Progenitor cell of endocrine pancreas (in vitro differentiated cells): Measurements from ENCODE around the gene PRM1. TPM values are rescaled to one million over a fixed set of nuclear protein-coding genes. Genes with fewer than 3 reads are reported as not detected.

Experiments
- DNase-seq: peaks from one replicate; pipeline ENCODE4 v3.0.0; 2021; ENCODE audit warnings: low spot score; ENCODE audit not compliant: unreplicated experiment
- H3K27ac Mint-ChIP-seq: 2 replicates; pipeline ENCODE4 v1.8.0; 2021; ENCODE audit warnings: mild to moderate bottlenecking, moderate library complexity, mixed read lengths
- H3K27me3 Mint-ChIP-seq: 2 replicates; pipeline ENCODE4 v1.8.0; 2021; ENCODE audit warnings: mixed read lengths
- H3K36me3 Mint-ChIP-seq: 2 replicates; pipeline ENCODE4 v1.8.0; 2022; ENCODE audit warnings: mixed read lengths; ENCODE audit not compliant: insufficient read depth
- H3K4me1 Mint-ChIP-seq: 2 replicates; pipeline ENCODE4 v1.8.0; 2021; ENCODE audit warnings: low read depth, mixed read lengths
- H3K4me3 Mint-ChIP-seq: 2 replicates; pipeline ENCODE4 v1.8.0; 2021; ENCODE audit warnings: low read depth, mild to moderate bottlenecking, moderate library complexity, mixed read lengths
- H3K9me3 Mint-ChIP-seq: 2 replicates; pipeline ENCODE4 v1.8.0; 2021; ENCODE audit warnings: low read depth, mixed read lengths
- total RNA-seq: library from RNA; stranded (reverse); gene quantifications from 2 replicates; pipeline ENCODE4 v1.2.1, GENCODE V29; 2021
- TF ChIP-seq, protein P1 (sequence below): fragments of 200-600 bp; sonication (generic); IDR thresholded peaks from one replicate; pipeline ENCODE4 v1.5.0; 2021; ENCODE audit warnings: antibody characterized with exemption, mild to moderate bottlenecking; ENCODE audit not compliant: unreplicated experiment

Gene PRM1
- total RNA-seq, 1 donor from 2014 or later: not detected

- no peak for DNase-seq
- peaks cover 7% of the 10 kb centered on the region for H3K4me1 Mint-ChIP-seq
- TF ChIP-seq, protein P1, sequence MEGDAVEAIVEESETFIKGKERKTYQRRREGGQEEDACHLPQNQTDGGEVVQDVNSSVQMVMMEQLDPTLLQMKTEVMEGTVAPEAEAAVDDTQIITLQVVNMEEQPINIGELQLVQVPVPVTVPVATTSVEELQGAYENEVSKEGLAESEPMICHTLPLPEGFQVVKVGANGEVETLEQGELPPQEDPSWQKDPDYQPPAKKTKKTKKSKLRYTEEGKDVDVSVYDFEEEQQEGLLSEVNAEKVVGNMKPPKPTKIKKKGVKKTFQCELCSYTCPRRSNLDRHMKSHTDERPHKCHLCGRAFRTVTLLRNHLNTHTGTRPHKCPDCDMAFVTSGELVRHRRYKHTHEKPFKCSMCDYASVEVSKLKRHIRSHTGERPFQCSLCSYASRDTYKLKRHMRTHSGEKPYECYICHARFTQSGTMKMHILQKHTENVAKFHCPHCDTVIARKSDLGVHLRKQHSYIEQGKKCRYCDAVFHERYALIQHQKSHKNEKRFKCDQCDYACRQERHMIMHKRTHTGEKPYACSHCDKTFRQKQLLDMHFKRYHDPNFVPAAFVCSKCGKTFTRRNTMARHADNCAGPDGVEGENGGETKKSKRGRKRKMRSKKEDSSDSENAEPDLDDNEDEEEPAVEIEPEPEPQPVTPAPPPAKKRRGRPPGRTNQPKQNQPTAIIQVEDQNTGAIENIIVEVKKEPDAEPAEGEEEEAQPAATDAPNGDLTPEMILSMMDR: no peak
Observed at GRCh38 chr16:11308493-11309283, 27.6 kb upstream of the PRM1 start.

DNA sequence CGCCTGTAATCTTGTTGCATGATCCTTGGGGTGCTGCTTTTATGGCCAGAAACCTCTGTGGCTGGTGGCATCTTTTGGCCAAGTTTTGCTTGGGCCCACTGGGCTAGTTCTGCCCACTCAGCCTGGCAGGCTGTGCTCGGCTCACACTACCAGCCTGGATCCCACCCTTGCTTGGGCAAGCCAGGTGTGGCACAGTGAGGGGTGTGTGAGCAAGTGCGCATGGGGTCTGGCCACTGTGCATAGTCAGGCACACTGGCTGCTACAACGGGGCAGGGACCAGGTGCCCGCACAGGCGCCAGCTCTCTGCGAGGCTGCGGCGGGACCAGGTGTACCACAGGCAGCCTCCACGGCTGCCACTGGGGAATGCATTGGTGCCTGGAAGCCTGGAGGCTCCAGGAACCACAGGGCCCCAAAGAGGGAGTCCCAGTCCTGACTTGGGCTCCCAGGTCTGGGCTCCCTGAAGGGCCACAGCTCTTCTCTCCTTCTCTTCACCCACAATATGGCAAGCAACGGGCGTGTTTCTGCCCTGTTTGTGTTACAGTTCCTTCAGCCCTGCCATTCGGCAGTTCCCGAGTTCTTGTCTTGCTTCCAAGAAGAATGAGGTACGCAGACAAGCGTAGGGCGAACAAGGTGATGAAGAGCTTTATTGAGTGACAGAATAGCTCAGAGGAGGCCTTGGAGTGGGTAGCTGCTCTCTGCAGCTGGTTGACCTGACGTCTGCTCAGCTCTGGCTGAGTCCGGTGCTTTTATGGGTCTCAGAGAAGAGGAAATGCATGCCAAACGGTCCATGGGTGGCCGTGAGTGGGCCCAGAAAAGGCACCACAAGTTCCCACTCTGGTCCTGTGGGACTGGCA lies 26.7 kb upstream of the PRM1 start:
- H3K9me3 Mint-ChIP-seq: no peaks in the 10 kb centered on the region
- H3K36me3 Mint-ChIP-seq: no peaks in the 10 kb centered on the region
- DNase-seq: no peak
- H3K27me3 Mint-ChIP-seq: peaks cover 5% of the 10 kb centered on the region
- peaks cover 3% of the 10 kb centered on the region for H3K4me1 Mint-ChIP-seq
- H3K27ac Mint-ChIP-seq: peak overlapping the region; percentile 63
- no peak overlapping the region for H3K4me3 Mint-ChIP-seq
- TF ChIP-seq, protein P1: no peak

More at GRCh38 chr16:11308493-11309283, 27.6 kb upstream of the PRM1 start:
- Mint-ChIP-seq H3K36me3 (no peaks in the 10 kb centered on the region), H3K9me3 (no peaks in the 10 kb centered on the region), H3K27me3 (peaks cover 5% of the 10 kb centered on the region), H3K27ac (no peak overlapping the region), H3K4me3 (no peak overlapping the region)

DNA sequence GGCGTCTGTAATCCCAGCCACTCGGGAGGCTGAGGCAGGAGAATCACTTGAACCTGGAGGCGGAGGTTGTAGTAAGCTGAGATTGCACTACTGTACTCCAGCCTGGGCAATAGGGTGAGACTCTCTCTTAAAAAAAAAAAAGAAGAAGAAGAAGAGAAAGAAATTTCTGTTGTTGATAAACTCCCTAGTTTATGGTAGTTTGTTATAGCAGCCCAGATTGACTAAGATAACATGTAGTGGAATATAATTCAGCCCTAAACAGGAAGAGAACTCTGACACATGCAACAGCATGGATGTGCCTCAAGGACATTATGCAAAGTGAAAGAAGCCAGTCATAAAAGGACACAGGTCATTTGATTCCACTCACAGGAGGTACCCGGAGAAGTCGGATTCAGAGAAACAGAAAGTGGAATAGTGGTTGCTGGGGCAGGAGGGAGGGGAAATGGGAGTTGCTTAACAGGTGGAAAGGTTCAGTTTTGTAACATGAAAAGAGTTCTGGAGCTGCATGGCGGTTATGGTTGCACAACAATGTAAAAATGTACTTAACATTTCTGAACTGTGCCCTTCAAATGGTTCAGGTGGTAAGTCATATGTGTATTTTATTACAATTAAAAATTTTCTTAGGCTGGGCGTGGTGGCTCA lies 26.0 kb upstream of the PRM1 start:
- TF ChIP-seq, protein P1: no peak
- DNase-seq: no peak
- Mint-ChIP-seq H3K4me1 (peaks cover 1% of the 10 kb centered on the region), H3K27me3 (peaks cover 5% of the 10 kb centered on the region), H3K9me3 (no peaks in the 10 kb centered on the region), H3K4me3 (no peak overlapping the region), H3K36me3 (no peaks in the 10 kb centered on the region), H3K27ac (no peak overlapping the region)

DNA sequence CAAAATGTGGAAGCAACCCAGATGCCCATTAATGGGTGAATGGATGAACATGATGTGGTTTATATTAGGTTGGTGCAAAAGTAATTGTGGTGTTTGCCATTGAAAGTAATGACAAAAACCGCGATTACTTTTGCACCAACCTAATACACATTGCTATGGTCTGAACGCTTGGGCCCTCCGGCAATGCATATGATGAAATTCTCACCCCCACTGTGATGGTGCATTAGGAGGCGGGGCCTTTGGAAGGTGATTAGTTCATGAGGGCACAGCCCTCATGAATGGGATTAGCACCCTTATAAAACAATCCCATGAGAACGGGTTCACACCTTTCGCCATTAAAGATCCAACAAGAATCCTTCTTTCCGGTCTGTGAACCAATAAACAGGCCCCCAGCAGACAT lies 25.3 kb upstream of the PRM1 start:
- TF ChIP-seq, protein P1: no peak
- Mint-ChIP-seq H3K4me3 (no peak overlapping the region), H3K36me3 (no peaks in the 10 kb centered on the region), H3K27ac (no peak overlapping the region), H3K9me3 (no peaks in the 10 kb centered on the region), H3K4me1 (peaks cover 1% of the 10 kb centered on the region), H3K27me3 (peaks cover 5% of the 10 kb centered on the region)
- no peak for DNase-seq
